ENCODE measurements around the gene CELF5. TPM values are rescaled to one million over a fixed set of nuclear protein-coding genes. Genes with fewer than 3 reads are reported as not detected.

The CELF5 gene
- total and polyA plus RNA-seq, 2 experiments from 2014 or later: 5.6 to 10.6 TPM

- H3K79me2 ChIP-seq (replicated peaks; ENCODE audit: insufficient read depth): no peaks in the 10 kb centered on the region
- no peaks in the 10 kb centered on the region for H3K36me3 ChIP-seq (ENCODE audit: insufficient read depth)
- no peaks in the 10 kb centered on the region for H3K4me1 ChIP-seq (ENCODE audit: insufficient read depth)
- peak; percentile 69 for ATAC-seq
- no peak overlapping the region for H3K4me3 Mint-ChIP-seq
- no peaks in the 10 kb centered on the region for H3K27me3 ChIP-seq (ENCODE audit: insufficient read depth)
- H3K4me3 ChIP-seq: no peak overlapping the region
- no peaks in the 10 kb centered on the region; the same call in 2 of the 3 replicates for H3K36me3 Mint-ChIP-seq (ENCODE audit: low read depth)
- peaks cover 3% of the 10 kb centered on the region; the same call in 2 of the 3 replicates for H3K4me1 Mint-ChIP-seq
- no peaks in the 10 kb centered on the region; the same call in 1 of the 2 replicates for H4K20me1 ChIP-seq (replicated peaks; ENCODE audit: insufficient read depth)
- TF ChIP-seq ZNF462 (CRISPR knock-in tag; IDR thresholded peaks at IDR 0.05) (no peak), NANOG (IDR thresholded peaks at IDR 0.05; ENCODE audit: borderline replicate concordance) (no peak), ZNF114 (CRISPR knock-in tag; IDR thresholded peaks at IDR 0.05) (no peak), POLR2AphosphoS5 (IDR thresholded peaks at IDR 0.05; ENCODE audit: low read depth) (no peak), ZNF331 (CRISPR knock-in tag; IDR thresholded peaks at IDR 0.05; ENCODE audit: low read depth) (no peak), REST (IDR thresholded peaks at IDR 0.05; ENCODE audit: unreplicated experiment) (no peak), JUNB (IDR thresholded peaks at IDR 0.05; ENCODE audit: unreplicated experiment) (no peak), CREB1 (CRISPR knock-in tag; IDR thresholded peaks at IDR 0.05; ENCODE audit: low read depth) (no peak), EZH2phosphoT487 (IDR thresholded peaks at IDR 0.05; ENCODE audit: unreplicated experiment) (no peak)
- TF ChIP-seq, protein P1, sequence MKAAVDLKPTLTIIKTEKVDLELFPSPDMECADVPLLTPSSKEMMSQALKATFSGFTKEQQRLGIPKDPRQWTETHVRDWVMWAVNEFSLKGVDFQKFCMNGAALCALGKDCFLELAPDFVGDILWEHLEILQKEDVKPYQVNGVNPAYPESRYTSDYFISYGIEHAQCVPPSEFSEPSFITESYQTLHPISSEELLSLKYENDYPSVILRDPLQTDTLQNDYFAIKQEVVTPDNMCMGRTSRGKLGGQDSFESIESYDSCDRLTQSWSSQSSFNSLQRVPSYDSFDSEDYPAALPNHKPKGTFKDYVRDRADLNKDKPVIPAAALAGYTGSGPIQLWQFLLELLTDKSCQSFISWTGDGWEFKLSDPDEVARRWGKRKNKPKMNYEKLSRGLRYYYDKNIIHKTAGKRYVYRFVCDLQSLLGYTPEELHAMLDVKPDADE (IDR thresholded peaks at IDR 0.05): no peak
- no peak overlapping the region for H2AFZ ChIP-seq
- H3K4me2 ChIP-seq: no peak overlapping the region
- peaks cover 2% of the 10 kb centered on the region for H3K27me3 Mint-ChIP-seq (ENCODE audit: insufficient read depth, low read depth, poor library complexity)
- no peaks in the 10 kb centered on the region for H3K9me2 ChIP-seq (ENCODE audit: insufficient read depth)
- H3K27ac ChIP-seq (ENCODE audit: low read depth): no peak overlapping the region
- peaks cover 8% of the 10 kb centered on the region for H3K9me3 Mint-ChIP-seq
- no peaks in the 10 kb centered on the region for H3F3A ChIP-seq (replicated peaks; ENCODE audit: low read depth)
- DNase-seq (ENCODE audit: low spot score): no peak
- H3K27ac Mint-ChIP-seq: no peak overlapping the region
Observed at GRCh38 chr19:3295581-3295980, 71.1 kb downstream of the CELF5 start.

Measured in GM23338 (cell line).